Midbrain (tissue), 1 donor: ENCODE measurements around the gene C1orf198.

Source experiments
- DNase-seq: peaks from one replicate; lab custom pipeline; 2025; lab: John Stamatoyannopoulos, UW

C1orf198 gene

DNA sequence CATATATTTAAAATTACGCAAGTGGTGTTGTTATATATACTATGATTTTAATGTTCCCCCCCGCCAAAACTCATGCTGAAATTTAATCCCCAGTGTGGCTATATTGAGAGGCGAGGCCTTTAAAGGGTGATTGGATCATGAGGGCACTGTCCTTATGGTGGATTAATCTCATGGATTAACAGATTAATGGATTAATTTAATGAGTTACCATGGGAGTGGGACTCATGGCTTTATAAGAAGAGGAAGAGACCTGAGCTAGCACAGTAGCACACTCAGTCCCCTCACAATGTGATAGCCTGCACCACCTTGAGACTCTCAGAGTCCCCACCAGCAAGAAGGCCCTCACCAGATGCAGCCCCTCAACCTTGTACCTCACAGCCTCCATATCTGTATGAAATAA, 34.8 kb downstream of the C1orf198 start:
- DNase-seq: no peak

DNA sequence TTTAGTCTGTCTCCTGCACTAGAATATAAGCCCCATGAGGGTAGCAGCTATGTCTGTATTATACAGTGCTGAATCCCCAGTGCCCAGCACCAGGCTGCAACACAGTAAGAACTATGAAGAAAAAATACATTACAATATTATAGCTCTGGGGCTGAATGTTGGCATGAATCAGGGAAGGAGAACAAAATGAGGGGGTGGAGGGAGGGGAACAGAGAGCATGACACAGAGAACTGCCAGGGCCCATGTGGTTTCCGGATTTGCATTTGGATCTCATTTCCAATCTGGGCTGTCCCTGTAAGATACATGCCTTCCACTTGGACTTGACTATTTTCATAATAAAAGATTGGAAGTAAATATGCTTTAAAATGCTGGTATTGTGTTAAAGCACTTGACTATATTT, 35.8 kb downstream of the C1orf198 start:
- DNase-seq: no peak

DNA sequence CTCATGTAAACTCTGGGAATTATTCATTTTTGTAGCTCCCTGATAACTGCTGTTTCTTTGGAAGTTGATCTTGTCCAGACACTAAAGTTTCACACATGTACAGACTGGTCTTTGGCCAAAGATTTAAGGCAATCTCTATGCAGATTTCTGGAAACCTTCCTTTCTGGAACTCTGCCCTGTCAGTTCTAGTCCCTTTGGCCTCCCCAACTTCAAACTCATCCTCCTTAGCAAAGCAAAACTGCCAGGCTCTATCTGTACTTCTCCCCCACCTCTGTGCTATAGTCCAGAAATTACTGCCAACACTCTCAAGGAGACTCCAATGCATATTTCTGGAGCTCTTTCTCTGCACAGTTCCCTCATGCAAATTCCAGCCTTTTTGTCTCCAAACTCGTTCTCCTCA, 36.5 kb downstream of the C1orf198 start:
- DNase-seq: no peak

DNA sequence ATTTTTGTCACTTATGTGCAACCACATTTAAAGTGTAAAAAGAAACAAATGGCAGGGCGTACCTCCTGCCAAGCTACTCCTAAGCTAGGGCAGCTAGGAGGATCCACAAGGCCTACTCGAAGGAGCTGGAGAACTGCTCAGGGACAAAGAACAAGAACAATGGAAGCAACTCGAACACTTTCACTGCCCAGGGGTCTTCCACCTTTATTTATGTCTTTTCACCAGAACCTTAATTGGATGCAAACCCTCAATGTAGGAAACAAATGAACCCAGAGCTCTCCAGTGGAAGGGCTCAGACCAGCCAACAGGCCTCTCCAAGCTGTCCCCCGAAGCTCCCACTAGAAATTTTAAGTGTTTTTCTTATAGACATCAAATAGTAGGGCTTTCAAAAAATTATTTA, 39.9 kb downstream of the C1orf198 start:
- DNase-seq: no peak

DNA sequence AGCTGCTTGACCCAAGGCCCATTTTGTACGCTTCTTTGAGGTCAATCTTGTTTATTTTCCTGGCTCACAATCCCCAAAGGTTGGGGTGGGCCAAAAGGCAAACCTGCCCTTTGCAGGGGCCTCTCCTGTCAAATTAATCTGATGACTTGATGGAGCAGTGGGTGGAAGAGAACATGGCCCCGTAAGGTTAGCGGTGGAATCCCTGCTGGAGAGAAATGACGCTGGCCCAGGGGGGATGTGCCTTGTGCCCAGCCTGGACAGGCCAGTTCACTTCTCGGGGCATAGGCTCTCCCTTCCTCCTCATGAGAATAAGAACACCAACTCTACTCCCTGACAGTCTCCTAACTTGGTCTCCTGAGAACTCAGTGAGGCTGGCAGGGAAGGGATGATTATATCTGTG, 40.5 kb downstream of the C1orf198 start:
- DNase-seq: no peak

DNA sequence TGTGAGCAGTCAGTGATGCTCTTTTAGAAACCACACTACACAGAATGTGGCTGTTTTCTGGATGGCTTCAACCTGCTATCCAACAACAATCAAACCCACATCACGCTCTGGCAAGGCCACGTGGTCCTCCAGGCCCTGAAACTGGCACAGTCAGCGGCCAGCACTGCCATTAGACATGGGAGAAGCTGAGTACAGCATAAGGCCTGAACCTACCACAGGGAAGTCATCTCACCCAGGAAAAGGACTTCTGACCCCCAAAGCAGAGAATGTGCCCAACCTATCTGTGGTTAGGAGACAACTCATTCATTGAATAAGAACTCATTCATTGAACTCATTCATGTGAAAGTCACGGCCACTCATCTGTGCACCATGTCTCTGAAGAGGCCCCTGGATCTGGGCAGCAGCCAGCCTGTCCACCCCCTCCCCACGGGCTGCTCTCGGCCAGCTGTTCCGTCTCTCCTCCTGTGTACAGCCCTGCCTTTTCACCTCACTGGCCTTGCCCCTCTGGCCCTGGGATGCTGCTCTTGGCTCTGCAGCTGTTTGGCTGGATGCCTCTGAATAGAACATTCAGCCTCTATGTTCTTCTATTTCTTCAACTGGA, 41.1 kb downstream of the C1orf198 start:
- DNase-seq: peak; percentile 75

DNA sequence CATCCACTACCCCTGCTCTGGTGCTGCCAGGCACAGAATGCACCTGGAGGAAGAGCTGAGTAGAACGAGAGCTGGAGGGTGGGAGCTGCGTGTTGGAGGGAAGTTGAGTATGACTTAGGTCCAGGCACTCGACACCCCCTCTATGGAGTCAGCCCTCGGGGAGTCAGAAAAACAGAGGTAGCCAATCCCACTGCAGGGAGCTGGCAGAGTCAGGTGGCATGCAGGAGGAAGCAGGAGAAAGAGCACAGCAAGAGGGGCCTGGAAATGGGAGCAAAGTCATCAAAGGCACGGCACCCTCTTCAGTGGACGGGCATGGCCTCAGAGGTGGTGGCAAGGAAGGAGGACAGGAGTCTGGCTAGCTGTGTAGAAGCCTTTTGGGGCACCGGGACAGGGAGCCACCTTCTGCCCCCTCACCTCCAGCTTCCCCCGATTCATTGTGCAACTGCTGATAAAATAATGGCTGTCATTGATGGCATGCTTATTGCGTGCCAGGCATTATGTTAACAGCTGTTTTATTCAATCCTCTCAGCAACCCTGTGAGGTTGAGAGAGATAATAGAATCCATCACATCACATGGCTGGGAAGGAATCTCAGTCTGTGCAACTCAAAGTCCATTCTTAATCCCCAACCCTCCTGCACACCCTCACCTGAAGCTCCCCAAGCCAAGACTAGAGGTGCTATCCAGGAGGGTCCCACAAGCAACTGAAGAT, 42.0 kb downstream of the C1orf198 start:
- DNase-seq: no peak

DNA sequence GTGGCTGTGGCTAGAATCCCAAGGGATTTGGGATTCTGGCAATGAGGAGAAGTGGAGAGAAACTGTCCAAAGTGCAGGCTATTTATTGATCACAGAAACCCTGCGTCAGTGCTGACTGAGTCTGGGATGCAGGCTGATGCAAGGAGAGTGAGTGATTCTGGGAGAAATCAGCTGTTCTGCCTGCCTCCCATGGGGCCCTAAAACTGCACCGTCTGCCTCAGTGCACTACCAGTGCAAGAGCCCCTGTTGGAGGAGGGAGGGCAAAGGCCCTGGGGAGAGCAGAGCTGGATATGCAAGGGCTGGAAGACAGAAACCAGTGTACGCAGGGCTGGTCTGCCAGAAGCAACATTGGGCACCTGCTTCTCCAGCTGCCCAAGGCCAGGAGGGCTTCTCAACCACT, 42.6 kb downstream of the C1orf198 start:
- DNase-seq: no peak

DNA sequence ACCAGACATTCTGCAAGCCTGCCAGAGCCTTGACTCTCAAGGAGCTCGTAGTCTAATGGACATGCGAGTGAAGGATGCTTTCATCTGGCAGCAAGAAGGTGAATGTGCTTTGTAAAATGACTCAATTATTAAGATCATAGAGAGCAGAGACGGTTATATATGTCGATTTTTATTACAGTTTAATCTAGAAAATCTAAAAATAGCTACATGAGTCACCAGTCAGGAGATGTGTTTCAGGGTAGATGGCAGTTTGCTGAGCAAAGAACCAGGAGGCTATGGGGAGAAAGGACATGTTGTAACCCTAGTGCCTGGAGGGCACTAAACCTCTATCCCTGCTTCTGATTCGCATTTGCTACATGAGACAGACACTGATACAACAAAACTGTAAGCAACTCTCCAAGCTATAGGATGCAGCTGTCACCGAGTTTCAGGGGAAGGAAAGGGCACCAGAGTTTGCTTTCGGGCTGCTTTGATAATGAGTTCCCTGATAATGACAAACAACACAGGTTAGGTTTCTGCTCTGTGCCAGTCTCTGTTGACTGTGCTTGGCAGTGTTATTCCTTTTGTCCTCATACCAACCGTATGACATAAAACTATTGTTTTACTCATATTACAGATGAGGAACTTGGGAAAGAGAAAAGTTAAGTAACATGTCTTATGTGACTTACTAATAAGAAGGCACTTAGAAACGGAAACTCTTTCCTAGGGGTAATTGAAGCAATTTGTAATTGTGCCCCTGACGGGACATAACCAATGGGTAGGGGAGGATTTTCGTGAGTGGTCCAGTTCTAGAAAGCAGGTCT, 43.2 kb downstream of the C1orf198 start:
- no peak for DNase-seq

DNA sequence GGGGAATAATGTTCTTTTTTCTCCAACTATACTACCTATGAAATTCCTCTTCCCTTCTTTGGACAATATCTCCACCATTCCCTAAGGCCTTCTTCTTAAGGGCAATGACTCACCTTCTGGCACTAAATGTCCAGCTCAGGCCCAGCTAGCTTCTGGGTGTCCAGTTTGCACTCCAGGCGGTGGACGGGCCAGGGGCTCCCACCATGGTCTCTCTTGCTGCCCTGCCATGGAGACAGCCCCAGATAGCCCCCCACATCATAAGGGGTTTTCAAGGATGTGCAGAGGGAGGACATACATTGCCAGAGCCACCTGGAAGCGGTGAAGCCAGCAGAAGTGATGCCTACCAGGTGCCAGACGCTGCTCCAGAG, 43.8 kb downstream of the C1orf198 start:
- DNase-seq: no peak

DNA sequence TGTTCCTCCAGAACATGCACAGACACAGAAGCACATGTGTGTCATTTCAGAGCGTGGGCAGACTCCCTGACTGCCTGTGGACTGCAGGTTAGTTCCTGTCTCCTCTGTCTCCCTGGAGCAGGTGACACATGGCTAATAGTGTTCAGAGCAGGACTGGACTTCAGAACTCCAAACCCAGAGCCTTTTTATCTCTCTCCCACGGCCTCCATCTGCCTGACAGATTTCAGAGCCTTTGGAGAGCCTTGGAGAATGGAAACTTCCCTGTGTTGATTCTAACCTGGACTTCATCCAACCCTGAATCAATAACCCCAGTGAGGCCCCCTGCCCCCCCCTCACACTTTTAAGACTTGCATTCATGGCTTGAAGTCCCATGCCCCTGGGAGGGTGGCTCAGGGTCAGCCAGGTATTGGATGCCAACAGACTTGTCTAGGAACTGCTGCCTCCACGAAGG, 44.4 kb downstream of the C1orf198 start:
- no peak for DNase-seq

DNA sequence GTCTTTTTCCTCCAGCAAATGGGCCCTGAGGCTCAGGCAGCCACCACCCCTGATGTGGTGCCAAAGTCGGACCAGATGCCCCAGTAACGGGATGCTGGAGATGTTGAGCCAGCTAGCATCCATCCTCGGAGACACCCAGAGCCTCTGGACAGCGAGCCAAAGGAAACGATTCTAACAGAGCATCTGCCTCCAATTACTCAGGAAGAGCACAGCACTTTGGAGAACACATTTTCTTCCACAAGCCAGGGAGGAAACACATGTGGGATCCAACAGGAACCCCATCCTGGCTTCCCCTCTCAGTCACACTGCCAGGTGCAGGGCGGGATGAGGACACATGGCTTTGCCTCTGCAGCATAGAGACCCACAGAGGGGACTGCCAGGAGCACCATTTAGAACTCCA, 44.9 kb downstream of the C1orf198 start:
- no peak for DNase-seq

DNA sequence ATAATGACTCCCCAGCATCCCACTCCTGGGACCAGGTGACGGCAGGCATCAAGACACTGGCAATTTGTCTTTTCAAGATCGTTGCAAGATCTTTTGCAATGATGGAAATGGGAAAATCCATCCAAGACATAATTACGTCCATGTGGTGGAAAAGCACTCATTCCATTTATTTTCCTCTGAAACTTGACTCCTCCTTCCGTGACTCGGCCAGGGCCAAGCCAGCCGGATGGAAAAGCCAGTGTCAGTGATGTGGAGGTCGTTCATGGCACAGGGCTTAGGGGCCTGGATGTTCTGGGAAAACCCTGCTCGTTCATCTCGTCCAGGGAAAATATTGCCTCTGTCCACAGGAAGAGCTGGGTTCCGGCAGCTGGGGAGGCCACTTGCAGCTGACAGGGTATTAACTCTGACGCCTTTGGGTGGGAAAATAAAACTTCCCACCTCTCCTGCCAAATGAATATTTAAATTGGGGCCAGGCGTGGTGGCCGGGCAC, 46.2 kb downstream of the C1orf198 start:
- DNase-seq: no peak

DNA sequence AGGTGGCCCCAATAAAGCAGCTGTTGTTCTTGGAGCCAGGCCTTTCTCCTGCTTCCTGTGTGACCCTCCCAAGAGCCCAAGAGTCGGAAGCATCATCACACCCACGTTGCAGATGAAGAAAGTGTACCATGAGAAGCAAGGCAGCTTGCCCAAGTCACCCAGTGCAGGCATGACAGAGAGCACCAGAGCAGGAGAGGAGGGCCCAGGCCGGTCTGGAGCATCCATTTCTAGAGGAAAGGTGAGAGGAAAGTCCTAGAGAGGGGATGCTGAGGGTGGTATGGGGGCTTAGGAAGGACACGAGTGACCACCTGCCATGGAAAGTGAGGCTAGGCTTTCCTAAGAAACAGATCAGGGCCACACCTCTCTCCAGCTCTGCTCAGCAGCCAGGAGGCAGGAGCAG, 47.0 kb downstream of the C1orf198 start:
- no peak for DNase-seq

DNA sequence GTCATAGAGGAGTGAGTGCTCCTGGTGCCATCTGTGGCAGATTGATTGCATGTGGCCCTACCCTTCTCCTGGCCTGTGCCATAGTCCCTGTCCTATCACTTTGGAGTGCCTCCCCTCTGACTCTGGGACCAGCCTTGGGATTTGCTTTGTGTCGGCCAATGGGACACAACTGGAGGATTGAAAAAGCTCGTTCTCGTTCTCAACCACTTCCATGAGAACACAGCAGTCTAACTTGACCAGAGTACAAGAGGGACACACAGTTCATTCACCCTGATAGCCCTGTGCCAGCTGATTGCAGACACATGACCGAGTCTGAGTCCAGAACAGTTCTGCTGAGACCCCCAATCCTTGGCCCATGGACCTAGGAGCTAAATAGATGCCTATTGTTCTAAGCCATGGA, 47.8 kb downstream of the C1orf198 start:
- peak; percentile 84 for DNase-seq

DNA sequence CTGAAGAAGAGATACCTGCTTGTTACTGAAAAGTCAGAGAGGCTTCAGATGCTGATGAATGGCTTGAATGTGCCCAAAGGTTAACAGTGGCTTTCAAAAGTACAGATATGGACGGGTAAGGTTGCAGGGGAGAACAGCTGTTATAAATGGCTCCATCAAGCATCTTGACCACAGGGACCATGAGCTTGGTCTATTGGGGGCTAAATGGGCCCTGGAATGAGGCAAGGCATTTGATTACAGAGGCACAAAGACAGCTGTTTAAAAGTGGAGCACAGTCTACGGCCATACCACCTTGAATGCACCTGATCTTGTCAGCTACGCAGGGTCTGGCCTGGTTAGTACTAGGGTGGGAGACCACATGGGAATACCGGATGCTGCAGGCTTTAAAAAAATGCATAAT, 48.3 kb downstream of the C1orf198 start:
- DNase-seq: no peak

DNA sequence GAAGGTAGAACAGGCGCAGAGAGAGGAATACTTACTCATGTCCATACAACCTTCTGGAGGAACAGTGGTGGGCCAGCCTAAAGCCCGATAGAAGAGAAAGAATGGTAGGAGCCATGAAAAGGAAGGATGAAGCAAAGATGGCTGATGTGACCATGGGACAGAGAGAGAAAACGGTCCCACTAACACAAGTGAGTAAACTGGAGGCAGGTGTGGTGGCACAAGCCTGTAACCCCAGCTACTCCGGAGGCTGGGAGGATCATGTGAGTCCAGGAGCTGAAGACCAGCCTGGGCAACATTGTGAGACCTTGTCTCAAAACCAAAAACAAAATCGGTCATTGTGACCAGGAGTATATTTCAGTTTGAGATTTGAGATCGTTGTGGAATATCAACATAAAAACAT, 49.4 kb downstream of the C1orf198 start:
- DNase-seq: no peak

DNA sequence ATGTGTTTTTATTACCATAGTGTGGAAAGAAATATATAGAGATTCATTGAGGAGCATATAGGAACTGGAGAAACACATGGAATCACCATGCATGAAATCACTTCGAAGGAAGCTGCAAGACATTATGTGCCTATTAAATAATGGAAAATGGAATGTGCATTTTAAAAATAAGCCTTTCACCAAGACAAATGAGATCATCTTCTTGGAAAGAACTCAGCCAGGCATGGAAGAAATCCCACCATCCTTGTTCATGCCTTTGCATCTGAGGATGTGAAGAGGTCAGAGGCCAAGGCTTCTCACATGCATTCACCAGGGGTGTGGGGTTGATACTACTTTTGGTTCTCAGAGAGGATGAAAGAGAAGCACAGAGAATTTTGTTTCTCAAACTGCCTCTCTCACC, 50.0 kb downstream of the C1orf198 start:
- no peak for DNase-seq

DNA sequence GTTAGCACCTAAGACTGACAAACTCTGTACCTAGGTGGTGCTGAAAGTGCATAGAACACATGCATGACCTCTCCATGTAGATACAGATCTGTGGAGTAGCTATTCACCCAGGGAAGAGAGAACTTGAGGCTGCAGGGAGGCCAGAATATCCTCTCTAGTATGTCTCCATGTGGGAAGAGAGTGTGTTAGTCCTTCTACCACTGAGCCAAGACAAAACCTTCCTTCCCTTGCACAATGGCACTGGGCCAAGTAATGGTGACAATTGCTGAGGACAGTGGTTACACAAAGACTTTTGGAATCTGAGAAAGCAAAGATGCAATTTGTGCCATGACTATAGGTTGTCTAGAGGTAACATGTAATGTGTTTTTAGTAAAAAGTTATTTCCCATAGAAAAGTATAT, 52.3 kb downstream of the C1orf198 start:
- no peak for DNase-seq

DNA sequence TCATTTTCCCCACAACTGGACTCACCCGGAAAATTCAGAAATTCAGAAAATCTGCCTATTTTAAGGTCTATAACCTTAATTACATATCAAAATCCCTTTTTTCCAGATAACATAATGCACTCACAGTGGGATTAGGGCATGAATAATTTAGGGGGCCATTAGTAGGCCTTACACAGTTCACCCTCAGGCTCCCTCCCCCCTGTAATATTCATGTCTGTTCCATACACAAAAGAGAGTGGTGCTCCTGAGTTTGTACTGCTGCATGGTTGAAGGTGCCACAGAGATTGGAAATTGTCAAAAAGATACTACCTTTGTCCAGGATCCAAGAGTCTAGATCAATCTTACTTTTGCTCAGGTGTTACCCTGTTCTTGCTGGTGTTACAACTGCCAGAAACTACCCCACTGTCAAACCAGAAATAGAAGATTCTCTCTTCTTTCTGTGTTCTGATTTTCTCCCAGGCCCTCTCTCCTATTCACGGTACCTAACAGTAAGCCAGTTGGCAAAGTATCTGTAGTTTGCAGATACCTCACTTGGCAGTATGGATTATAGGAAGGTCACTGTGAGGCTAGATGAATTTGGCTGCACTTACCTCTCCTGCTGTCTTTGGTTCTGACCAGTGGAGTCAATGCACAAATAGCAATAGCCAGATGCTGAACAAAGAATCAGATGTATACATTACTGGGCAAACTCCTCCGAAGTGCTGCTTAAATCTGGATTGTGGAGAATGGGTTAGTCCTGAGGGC, 53.2 kb downstream of the C1orf198 start:
- no peak for DNase-seq

DNA sequence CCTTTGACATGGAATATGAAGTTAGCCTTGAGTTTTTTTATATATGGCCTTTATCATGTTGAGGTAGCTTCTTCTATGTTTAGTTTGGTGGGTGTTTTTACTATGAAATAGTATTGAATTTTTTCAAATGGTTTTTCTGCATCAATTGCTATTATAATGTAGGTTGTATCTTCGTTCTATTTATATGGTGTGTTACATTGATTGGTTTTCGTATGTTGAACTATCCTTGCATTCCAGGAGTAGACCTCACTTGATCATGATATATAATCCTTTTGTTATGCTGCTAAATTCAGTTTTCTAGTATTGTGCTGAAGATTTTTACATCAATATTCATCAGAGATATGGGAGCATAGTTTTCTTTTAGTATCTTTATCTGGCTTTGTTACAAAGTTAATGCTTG, 55.8 kb downstream of the C1orf198 start:
- no peak for DNase-seq

DNA sequence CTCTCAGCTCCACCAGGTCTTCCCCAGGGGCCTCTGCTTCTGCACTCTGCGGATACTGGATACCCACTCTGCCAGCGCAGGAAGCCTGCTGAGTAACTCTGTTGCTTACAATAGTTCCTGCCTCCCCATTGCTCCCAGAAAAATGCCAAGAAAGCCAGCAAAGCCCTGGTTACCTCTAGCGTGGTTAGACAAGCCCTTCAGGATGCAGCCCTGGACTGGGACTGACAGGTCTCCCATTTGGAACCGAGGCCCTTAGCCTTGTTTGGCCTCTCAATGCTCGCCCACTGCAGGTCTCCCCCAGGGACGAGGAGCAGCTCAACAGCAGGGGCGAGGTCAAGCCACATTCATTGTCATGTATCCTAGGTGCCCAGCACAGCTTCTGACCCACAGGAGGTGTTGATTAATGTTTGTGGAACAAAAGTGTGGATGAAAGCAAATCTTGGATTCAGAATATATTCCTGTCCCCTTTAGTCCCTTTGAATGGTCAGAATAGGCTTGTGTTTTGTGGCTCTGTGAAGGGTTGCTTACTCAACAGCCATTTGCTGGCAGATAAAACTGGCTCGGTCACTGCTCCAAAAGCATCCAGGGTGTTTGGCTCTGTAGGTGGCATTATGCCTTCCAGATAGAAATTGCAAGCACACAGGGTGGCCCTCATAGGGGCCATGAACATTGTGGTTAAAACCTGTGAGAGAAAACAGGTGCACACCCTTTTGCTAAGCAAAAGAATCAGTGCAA, 58.9 kb downstream of the C1orf198 start:
- DNase-seq: peak; percentile 64
